Peyer's patch (tissue), 4 donors: ENCODE measurements around the gene PLAAT4. TPM values are rescaled to one million over a fixed set of nuclear protein-coding genes. Genes with fewer than 3 reads are reported as not detected.

Source experiments
- DNase-seq, 3 donors: peaks; one replicate each; pipeline ENCODE4 v3.0.0-alpha.2; 2017 to 2019
- H3K27ac ChIP-seq, 4 donors: fragments of 200-600 bp; sonication (generic); one replicate each; pipeline ENCODE4 v1.5.1; 2016 to 2019
- H3K27me3 ChIP-seq, 2 donors: fragments of 200-600 bp; sonication (generic); one replicate each; pipeline ENCODE4 v1.5.1; 2019
- H3K36me3 ChIP-seq, 3 donors: fragments of 200-600 bp; sonication (generic); one replicate each; pipeline ENCODE4 v1.5.1; 2016 to 2019
- H3K4me1 ChIP-seq, 4 donors: fragments of 200-600 bp; sonication (generic); one replicate each; pipeline ENCODE4 v1.5.1; 2016 to 2019
- H3K4me3 ChIP-seq, 4 donors: fragments of 200-600 bp; sonication (generic); 1 replicate in 3 of 4; 2 replicates in 1 of 4; pipeline ENCODE4 v1.5.1; 2016 to 2019; ENCODE audit warnings: mild to moderate bottlenecking in 1 of 4
- H3K9me3 ChIP-seq, 4 donors: fragments of 200-600 bp; sonication (generic); one replicate each; pipeline ENCODE4 v1.5.1; 2016 to 2019; ENCODE audit warnings: mild to moderate bottlenecking in 1 of 4
- CTCF ChIP-seq, 6 experiments: fragments of 450-650 bp in 4 of 6; fragments of 200-600 bp in 2 of 6; sonication (generic) in 1 of 6; IDR thresholded peaks; one replicate each; pipeline ENCODE4 v1.5.1; 2017 to 2019; ENCODE audit warnings: antibody characterized with exemption in 6 of 6, mild to moderate bottlenecking in 3 of 6, moderate library complexity in 1 of 6
- POLR2A ChIP-seq, 2 donors: fragments of 450-650 bp; IDR thresholded peaks; one replicate each; pipeline ENCODE4 v1.5.1; 2017; ENCODE audit warnings: antibody characterized with exemption in 2 of 2, mild to moderate bottlenecking in 2 of 2, moderate library complexity in 2 of 2
- total RNA-seq, 4 donors: library from RNA; depleted of rRNA; stranded (reverse); fragments of >200 nt; gene quantifications; one replicate each; pipeline ENCODE4 v1.1.0, GENCODE V29; 2016

The PLAAT4 gene
- total RNA-seq, 4 donors from 2014 or later = 54.5 to 179 (median 93.4) TPM

- no peaks in the 10 kb centered on the region for H3K36me3 ChIP-seq
- no peak overlapping the region for H3K27ac ChIP-seq
- no peak for DNase-seq
- TF ChIP-seq CTCF (IDR thresholded peaks at IDR 0.05) (no peak), POLR2A (IDR thresholded peaks at IDR 0.05) (no peak)
- no peak overlapping the region for H3K4me3 ChIP-seq
- H3K4me1 ChIP-seq = no peaks in the 10 kb centered on the region
- no peaks in the 10 kb centered on the region for H3K27me3 ChIP-seq
- H3K9me3 ChIP-seq = no peaks in the 10 kb centered on the region
Observed at GRCh38 chr11:63510360-63511047, 26.1 kb upstream of the PLAAT4 start.

GRCh38 chr11:63511048-63511748, 25.4 kb upstream of the PLAAT4 start:
- H3K27ac ChIP-seq = no peak overlapping the region
- TF ChIP-seq CTCF (IDR thresholded peaks at IDR 0.05) = no peak
- no peak for TF ChIP-seq POLR2A (IDR thresholded peaks at IDR 0.05)

GRCh38 chr11:63512816-63513215, 23.8 kb upstream of the PLAAT4 start:
- Histone ChIP-seq H3K27me3 (no peaks in the 10 kb centered on the region), H3K4me3 (no peak overlapping the region), H3K36me3 (no peaks in the 10 kb centered on the region), H3K4me1 (no peaks in the 10 kb centered on the region), H3K9me3 (no peaks in the 10 kb centered on the region), H3K27ac (no peak overlapping the region)
- TF ChIP-seq POLR2A (IDR thresholded peaks at IDR 0.05) (no peak), CTCF (IDR thresholded peaks at IDR 0.05) (no peak)
- no peak for DNase-seq

More at GRCh38 chr11:63511048-63511748, 25.4 kb upstream of the PLAAT4 start:
- no peaks in the 10 kb centered on the region for H3K27me3 ChIP-seq
- H3K4me1 ChIP-seq = no peaks in the 10 kb centered on the region
- no peak overlapping the region for H3K4me3 ChIP-seq
- H3K9me3 ChIP-seq = no peaks in the 10 kb centered on the region
- no peaks in the 10 kb centered on the region for H3K36me3 ChIP-seq
- DNase-seq = no peak

- Histone ChIP-seq H3K4me3 (no peak overlapping the region), H3K4me1 (no peaks in the 10 kb centered on the region), H3K27me3 (no peaks in the 10 kb centered on the region), H3K36me3 (no peaks in the 10 kb centered on the region), H3K27ac (no peak overlapping the region), H3K9me3 (no peaks in the 10 kb centered on the region)
- TF ChIP-seq POLR2A (IDR thresholded peaks at IDR 0.05) = no peak
- no peak for TF ChIP-seq CTCF (IDR thresholded peaks at IDR 0.05)
- no peak for DNase-seq
Observed at GRCh38 chr11:63516109-63516508, 20.5 kb upstream of the PLAAT4 start.

GRCh38 chr11:63517156-63517555, 19.5 kb upstream of the PLAAT4 start:
- no peaks in the 10 kb centered on the region for H3K4me1 ChIP-seq
- no peaks in the 10 kb centered on the region for H3K9me3 ChIP-seq
- DNase-seq = no peak
- H3K27me3 ChIP-seq = no peaks in the 10 kb centered on the region
- H3K36me3 ChIP-seq = no peaks in the 10 kb centered on the region
- no peak overlapping the region for H3K27ac ChIP-seq
- H3K4me3 ChIP-seq = no peak overlapping the region
- no peak for TF ChIP-seq CTCF (IDR thresholded peaks at IDR 0.05)
- TF ChIP-seq POLR2A (IDR thresholded peaks at IDR 0.05) = no peak
